Upper lobe of right lung (tissue), 1 donor: ENCODE results near the gene ZNRF1. TPM values are rescaled to one million over a fixed set of nuclear protein-coding genes. Genes with fewer than 3 reads are reported as not detected.

ENCODE experiments used
- ATAC-seq: fragments of 200-7000 bp; cut with Tn5 transposase; one replicate; pipeline ENCODE4 v1.9.1; 2020; ENCODE audit warnings: mild to moderate bottlenecking, moderate library complexity
- DNase-seq: peaks from one replicate; pipeline ENCODE4 v3.0.0-alpha.2; 2020
- H3K27ac ChIP-seq: fragments of 200-600 bp; one replicate; pipeline ENCODE4 v1.8.0; 2022
- H3K27me3 ChIP-seq: fragments of 200-600 bp; one replicate; pipeline ENCODE4 v1.8.0; 2022; ENCODE audit warnings: mild to moderate bottlenecking
- H3K36me3 ChIP-seq: fragments of 200-600 bp; one replicate; pipeline ENCODE4 v1.8.0; 2022
- H3K4me1 ChIP-seq: fragments of 200-600 bp; one replicate; pipeline ENCODE4 v1.8.0; 2022
- H3K4me3 ChIP-seq: fragments of 200-600 bp; one replicate; pipeline ENCODE4 v1.8.0; 2022; ENCODE audit warnings: mild to moderate bottlenecking
- H3K9me3 ChIP-seq: fragments of 200-600 bp; one replicate; pipeline ENCODE4 v1.8.0; 2022
- intact Hi-C: fragments of 100-400 bp; cut with DNase I; formaldehyde crosslinking; loops from one replicate; pipeline ENCODE4 v1.11.0; 2022
- total RNA-seq: library from RNA; stranded (reverse); fragmentation: NEBNext Ultra II Directional; extraction: Animal tissue kit (Norgen Biotek cat#: 25700); gene quantifications from one replicate; pipeline ENCODE4 v1.2.1, GENCODE V29; 2021
- TF ChIP-seq, protein P1 (sequence below): fragments of 200-600 bp; IDR thresholded peaks from one replicate; pipeline ENCODE4 v1.8.0; 2022; ENCODE audit warnings: antibody characterized with exemption
- donor health status: DM: no; HTN: yes; CAD: no; lungs with severe emphysema.

The ZNRF1 gene
- total RNA-seq, 1 donor from 2014 or later: 21.3 TPM

- ATAC-seq (no peak), DNase-seq (no peak)
- no peaks in the 10 kb centered on the region for H3K27me3 ChIP-seq
- H3K9me3 ChIP-seq: no peaks in the 10 kb centered on the region
- no peak overlapping the region for H3K4me3 ChIP-seq
- H3K36me3 ChIP-seq: no peaks in the 10 kb centered on the region
- H3K27ac ChIP-seq: no peak overlapping the region
- TF ChIP-seq, protein P1, sequence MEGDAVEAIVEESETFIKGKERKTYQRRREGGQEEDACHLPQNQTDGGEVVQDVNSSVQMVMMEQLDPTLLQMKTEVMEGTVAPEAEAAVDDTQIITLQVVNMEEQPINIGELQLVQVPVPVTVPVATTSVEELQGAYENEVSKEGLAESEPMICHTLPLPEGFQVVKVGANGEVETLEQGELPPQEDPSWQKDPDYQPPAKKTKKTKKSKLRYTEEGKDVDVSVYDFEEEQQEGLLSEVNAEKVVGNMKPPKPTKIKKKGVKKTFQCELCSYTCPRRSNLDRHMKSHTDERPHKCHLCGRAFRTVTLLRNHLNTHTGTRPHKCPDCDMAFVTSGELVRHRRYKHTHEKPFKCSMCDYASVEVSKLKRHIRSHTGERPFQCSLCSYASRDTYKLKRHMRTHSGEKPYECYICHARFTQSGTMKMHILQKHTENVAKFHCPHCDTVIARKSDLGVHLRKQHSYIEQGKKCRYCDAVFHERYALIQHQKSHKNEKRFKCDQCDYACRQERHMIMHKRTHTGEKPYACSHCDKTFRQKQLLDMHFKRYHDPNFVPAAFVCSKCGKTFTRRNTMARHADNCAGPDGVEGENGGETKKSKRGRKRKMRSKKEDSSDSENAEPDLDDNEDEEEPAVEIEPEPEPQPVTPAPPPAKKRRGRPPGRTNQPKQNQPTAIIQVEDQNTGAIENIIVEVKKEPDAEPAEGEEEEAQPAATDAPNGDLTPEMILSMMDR: no peak
- peaks cover 8% of the 10 kb centered on the region for H3K4me1 ChIP-seq
- intact Hi-C loops: no loop called here
Measured at GRCh38 chr16:75074304-75074793, 75.5 kb downstream of the ZNRF1 start.

GRCh38 chr16:75074920-75075687 lies 76.3 kb downstream of the ZNRF1 start:
- H3K4me1 ChIP-seq: peaks cover 8% of the 10 kb centered on the region
- H3K4me3 ChIP-seq: no peak overlapping the region
- peak; percentile 82 for ATAC-seq
- H3K27ac ChIP-seq: peak overlapping the region; percentile 12
- H3K36me3 ChIP-seq: no peaks in the 10 kb centered on the region
- no peak for DNase-seq
- TF ChIP-seq, protein P1: no peak
- intact Hi-C loops: no loop called here
- no peaks in the 10 kb centered on the region for H3K9me3 ChIP-seq
- H3K27me3 ChIP-seq: no peaks in the 10 kb centered on the region

GRCh38 chr16:75075688-75076268 lies 77.0 kb downstream of the ZNRF1 start:
- no peak for DNase-seq
- Histone ChIP-seq H3K27me3 (no peaks in the 10 kb centered on the region), H3K4me1 (peaks cover 8% of the 10 kb centered on the region), H3K4me3 (no peak overlapping the region), H3K9me3 (no peaks in the 10 kb centered on the region), H3K27ac (peak overlapping the region; percentile 12), H3K36me3 (no peaks in the 10 kb centered on the region)
- no peak for ATAC-seq
- intact Hi-C loops: no loop called here
- TF ChIP-seq, protein P1: no peak

DNA sequence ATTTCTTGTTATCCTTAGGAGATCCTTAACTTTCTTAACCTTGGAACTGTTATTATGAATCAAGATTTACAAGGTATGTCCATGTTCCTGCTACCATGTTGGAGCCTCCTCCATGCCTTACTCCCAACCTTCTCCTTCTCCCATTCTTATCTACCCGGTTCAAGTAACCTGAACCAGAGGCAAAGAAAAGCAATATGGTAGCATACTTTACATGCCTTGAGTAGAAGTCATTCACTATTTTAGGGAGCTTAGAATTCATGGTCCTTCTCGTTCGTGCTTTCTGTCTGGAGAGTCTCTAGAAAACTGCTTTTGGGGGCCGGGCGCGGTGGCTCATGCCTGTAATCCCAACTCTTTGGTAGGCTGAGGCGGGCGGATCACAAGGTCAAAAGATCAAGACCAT lies 80.1 kb downstream of the ZNRF1 start:
- Histone ChIP-seq H3K9me3 (no peaks in the 10 kb centered on the region), H3K36me3 (no peaks in the 10 kb centered on the region), H3K27me3 (no peaks in the 10 kb centered on the region), H3K4me3 (no peak overlapping the region), H3K4me1 (peaks cover 11% of the 10 kb centered on the region), H3K27ac (no peak overlapping the region)
- DNase-seq: no peak
- no peak for ATAC-seq
- TF ChIP-seq, protein P1: no peak
- intact Hi-C loops: no loop called here

- no peaks in the 10 kb centered on the region for H3K36me3 ChIP-seq
- ATAC-seq: no peak
- DNase-seq: no peak
- no peaks in the 10 kb centered on the region for H3K27me3 ChIP-seq
- no peak overlapping the region for H3K27ac ChIP-seq
- TF ChIP-seq, protein P1: no peak
- no peak overlapping the region for H3K4me3 ChIP-seq
- intact Hi-C loops: no loop called here
- peaks cover 11% of the 10 kb centered on the region for H3K4me1 ChIP-seq
- H3K9me3 ChIP-seq: no peaks in the 10 kb centered on the region
Measured at GRCh38 chr16:75079346-75079926, 80.6 kb downstream of the ZNRF1 start.
